Raji (cell line): ENCODE data around the gene BAX.

ENCODE experiments used
- POLR2A ChIP-seq: IDR thresholded peaks from 2 replicates; pipeline ENCODE4 v1.6.1; 2011; ENCODE audit warnings: low read depth, low read length, control low read depth; ENCODE audit not compliant: insufficient read depth

BAX gene

DNA sequence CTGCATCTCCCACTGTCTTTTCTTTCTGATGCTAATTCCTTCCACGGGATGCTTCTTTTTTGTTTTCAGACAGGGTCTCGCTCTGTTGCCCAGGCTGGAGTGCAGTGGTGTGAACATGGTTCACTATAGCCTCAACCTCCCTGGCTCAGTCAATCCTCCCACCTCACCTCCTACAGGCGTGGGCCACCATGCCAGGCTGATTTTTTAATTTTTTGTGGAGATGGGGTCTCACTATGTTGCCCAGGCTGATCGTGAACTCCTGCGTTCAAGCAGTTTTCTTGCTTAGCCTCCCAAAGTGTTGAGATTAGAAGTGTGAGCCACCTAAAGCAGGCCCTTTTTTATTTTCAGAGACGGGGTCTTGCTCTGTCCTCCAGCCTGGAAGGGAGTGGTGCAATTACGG is 33.6 kb downstream of the BAX start:
- TF ChIP-seq POLR2A: no peak

DNA sequence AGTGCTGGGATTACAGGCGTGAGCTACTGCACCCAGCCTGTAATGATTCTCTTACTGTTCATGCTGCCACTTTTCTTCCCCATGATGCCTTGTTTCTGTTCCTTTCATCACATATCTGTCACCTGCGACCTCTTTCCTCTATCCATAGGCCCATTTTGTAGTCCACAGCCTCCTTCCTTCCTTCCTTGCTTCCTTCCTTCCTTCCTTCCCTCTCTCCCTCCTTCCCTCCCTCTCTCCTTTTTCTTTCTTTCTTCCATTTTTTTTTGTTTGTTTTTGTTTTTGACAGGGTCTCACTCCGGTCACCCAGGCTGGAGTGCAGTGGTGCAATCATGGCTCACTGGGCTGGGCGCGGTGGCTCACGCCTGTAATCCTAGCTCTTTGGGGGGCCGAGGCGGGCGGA is 34.2 kb downstream of the BAX start:
- no peak for TF ChIP-seq POLR2A

DNA sequence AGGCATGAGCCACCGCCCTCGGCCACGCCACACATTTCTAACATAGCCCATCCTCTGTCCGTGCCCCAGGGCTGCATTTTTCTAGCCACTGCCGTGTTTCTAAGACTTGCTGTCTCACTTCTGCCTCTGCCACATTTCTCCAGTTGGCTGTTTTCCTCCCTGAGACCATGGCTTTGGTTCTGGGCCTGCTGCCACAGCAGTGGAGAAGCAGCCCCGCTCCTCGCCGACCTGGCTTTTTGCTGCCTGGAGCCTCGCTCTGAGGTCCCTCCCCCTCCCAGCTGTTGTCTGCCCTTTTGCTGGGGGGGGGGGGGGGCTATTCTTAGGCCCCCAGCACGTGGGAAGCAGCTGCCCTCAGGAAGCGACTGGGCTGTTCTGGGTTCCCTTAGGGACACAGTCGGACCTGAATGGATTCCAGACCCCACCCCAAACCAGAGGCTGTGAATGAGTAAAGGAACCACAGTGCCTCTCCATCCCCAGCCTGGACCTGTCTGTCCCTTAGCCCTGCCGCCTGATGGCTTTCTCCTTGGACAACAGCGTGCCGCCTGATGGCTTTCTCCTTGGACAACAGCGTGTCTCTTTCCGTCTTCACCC is 35.1 kb downstream of the BAX start:
- no peak for TF ChIP-seq POLR2A

DNA sequence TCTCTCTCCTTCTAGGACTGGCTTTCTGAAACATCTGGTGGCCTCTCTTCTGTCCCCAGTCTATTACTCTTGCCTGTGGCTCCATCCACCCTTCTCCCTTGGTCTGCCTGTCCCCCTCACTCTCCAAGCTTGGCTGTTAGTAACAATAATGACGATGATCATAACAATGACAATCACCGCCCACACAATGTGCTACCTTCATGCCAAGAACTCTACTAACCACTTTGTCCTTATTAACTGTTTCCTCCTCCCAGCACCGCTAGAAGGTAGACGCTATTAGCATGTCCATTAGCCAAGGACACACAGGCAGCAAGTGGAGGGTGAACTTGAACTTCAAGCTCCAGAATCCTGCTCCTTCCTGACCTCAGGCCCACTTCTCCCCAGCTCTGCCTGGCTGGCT is 35.7 kb downstream of the BAX start:
- TF ChIP-seq POLR2A: no peak

DNA sequence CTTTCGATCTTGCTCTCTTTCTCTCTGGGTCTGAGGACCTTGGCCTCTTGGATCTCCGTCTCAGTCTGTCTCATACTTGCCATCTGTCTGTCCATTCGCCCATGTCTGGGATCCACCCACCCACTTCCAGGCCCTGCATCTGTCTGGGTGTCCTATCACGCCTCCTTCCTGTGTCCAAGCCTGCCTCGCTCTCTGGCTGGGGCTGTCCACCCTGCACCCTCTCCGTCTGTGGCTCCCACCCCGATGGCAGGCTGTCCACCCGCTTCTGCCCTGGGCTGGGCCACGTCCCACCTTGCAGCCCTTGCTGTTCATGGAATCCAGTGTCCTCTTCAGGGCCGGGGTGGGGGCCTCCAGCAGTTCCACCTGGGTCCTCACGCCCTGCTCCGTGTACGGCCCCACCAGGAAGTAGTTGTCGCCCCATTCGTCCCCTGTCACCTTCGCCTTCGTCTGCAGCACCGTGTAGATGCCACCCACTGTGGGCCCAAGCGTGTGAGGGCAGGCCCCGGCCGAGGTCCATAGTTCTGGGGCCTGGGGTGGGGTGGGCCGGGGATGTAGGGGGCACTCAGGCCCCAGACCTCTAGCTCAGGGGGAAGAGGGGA is 36.4 kb downstream of the BAX start:
- no peak for TF ChIP-seq POLR2A

DNA sequence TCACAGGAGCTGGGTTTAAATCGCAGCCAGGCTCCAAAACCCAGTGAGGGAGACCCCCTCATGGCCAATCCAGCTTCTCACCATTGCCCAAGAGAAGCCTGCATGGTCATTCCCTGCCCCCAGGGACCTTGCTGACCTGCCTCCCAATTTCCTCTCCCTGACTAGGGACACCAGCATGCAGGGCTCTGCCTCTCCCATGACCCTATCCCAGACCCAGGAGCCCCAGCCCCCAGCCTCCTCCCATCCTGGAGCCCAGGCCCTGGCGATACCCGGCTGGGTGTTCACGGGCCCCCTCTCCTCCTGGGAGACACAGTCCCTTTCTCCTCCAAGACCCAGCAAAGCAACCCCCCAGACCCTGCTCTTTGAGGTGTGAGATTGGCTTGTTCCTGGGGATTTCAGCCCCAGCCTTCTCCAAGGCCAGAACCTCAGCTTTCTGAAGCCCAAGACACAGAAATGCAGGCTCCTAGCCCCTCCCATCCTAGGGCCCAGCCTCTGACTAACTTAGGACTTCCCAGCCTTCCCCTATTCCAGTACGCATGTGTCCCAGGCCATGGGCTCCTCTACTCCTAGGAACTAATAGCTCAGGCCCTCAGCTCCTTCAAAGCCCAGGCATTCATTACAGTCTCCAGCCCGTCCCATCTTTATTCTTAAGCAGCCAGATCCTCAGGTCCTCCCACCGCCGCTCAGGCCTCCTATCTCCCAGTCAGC is 37.4 kb downstream of the BAX start:
- no peak for TF ChIP-seq POLR2A

DNA sequence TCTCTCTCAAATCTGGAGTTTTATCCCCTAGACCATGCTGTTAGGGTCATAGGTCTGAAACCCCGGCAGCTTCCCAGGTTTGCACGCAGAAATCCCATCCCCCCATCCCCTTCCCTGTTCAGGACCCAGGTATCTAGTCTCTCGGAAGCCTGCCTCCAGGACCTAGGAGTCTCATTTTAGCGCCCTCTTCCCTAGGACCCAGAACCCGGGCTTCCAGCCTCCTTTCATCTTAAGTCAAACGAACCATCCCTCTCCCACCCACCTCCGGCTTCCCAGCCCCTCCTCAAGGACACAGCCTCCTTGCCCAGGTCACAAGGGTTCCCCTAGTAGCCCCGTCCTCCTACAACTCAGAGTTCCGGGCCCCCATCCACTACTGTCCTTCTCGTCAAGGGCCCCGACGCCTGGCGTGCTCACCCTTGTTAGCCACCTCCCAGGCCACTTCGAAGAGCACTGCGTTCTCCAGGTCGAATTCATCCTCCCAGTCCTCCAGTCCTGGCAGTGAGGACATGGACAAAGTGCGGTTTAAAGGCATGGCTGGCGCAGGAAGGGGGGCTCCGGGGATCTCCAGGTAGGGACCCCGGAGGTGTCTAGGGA is 38.0 kb downstream of the BAX start:
- no peak for TF ChIP-seq POLR2A

DNA sequence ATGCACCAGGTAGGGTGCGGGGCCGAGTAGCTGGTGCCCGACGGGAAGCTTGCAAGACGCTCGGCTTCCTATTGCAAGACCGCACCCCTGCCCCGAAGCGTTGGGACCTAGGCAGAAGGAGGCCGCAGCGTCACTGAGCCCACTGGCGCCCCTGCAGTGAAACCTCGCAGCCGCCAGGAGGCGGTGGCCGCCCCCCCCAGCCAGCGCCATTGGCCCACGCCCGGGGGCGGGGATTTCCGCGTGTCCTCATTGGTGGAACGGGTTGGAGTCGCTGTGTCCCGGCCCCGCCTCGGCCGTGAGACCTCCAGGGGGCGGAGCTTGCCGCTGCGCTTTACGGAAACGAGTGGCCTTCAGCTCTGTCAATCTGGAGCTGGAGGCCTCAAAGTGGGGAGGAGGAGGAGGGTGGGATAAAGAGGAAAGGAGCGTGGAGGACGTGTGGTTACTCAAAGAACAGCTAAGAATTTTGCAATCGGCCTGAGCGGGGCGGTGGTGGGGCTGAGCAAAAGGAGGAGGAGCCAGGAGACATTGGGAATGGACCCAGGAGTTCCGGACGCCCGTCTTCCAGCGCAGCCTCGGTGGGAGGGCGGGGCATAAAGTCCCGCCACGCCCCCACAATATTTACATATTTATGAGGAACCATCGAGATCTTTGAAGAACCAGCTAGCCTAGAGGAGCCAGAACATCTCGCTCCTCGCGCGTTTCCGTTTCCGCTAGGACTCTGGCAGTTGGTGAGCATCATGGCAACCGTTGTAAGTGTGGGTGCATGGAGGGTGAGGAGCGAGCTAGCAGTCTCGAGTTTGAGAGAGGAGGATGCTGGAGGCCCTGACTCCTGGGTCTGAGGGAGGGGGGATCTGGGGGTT is 38.7 kb downstream of the BAX start, which contains the start of the genes GYS1 and RUVBL2:
GYS1 (minus strand) TSS at position 135 of the 860 bp plus-strand sequence. CDS start 197 bp downstream, outside the sequence.
RUVBL2 (plus strand) TSS at position 713 of the 860 bp plus-strand sequence; CDS start at position 738, 25 bp downstream.
- TF ChIP-seq POLR2A: peak; percentile 98

DNA sequence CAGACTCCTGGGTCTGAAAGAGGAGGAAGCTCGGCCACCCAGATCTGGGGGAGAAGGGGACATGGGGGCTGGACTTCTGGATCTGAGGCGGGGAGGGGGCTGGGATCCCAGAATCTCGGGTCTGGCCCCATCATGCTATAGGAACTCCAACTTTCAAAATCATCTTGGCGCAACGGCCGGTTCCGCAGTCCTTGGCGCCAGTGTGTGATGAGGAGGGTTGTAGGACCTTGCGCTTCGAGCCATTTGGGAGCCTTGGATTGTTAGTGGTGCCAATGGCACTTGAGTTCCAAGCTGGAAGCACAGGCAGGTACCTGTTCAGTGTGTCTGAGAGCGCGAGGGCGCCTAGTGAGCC is 39.3 kb downstream of the BAX start:
- TF ChIP-seq POLR2A: no peak

DNA sequence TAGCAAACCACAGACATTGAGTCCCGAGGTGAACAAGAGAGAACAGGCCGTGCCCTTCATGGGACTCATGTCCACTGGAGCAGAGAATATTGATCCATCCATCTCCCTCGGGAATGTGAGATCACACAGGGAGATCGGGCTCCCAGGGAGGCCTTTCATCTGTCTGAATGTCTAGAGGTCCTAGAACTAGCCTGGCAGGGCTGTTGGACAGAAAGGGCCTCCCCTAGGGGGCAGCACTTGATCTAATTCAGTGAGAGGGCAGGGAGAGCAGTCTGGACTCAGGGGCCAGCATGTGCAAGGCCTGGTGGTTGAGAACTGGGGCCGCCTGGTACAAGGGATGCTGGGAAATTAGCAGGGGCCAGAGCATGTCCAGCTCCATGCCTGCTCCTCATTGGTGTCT is 43.3 kb downstream of the BAX start:
- no peak for TF ChIP-seq POLR2A

DNA sequence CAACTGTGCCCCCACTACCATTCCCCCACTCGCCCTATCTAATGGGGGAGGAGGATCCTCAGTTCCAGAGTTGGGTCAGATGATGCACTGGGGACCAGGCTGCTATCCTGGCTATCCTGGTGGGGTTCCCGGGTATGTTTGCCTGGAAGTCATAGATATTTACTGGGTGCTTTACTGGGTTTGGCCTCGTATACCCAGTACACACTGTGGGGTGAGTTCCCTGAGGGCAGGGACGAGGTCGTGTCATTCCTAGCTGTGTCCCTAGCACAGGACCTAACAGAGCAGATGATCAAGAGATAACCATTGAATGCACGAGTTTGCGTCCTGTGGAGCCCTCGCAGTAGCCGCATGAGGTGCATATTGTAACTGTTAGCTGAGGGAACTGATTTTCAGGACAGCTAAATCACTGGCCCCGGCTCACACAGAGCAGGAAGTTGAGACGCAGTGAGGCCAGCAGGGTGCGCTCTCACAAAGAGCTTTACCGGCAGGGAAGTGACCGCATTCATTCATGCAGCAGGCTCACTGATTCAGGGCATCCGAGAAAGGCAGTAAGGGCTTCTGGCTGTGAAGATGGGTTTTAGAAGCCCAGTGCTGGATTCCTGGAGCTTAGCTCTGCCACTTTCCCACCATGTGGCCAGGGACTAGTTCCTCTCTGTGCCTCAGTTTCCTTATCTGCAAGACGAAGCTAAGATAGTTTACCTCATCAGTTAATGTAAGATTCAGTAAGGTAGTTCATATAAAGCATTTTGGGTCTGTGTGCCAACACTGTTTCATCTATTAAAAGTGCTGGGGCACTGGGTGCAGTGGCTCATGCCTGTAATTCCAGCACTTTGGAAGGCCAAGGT is 45.0 kb downstream of the BAX start:
- no peak for TF ChIP-seq POLR2A

DNA sequence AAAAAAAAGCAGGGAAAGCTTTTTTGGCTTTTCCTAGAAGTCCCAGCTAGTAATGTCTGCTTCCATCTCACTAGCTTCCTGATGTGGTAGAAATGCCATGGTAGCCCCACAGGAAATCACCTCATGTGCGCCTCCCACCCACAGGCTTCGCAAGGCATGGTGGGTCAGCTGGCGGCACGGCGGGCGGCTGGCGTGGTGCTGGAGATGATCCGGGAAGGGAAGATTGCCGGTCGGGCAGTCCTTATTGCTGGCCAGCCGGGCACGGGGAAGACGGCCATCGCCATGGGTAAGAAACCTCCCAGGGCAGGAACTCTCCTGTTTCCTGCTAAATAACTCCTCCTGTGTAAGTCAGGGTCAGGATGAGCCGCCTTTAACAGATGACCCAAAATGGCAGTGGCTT is 49.5 kb downstream of the BAX start:
- TF ChIP-seq POLR2A: no peak

DNA sequence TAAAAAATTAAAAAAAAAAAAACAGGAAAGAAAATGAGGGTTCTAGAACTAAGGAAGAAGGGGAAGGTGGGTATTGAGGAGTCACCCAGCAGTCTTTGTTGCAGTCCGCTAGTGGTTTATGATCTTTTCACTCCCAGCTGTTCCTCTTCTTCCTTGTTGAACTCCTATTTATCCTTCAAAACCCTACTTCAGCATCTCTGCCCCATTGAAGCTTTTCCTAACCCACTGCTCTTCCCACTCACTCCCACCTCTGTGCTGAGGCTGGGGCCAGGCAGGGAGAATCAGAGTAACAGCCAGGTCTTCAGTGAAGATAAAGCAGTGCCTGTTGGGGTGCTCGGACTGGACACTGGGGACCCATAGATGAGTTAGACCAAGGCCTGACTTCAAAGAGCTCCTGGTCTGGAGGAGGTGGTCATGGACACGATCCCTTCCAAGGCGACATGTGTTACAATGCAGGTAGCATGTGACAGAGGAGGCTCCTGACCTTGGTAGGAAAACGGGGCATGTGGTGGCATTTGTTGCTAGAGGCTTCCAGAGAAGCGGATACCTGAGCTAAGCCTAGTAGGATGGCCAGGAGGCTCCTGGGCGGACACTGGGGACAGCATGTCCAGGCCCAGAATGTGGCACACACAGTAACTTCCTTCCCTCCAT is 50.4 kb downstream of the BAX start:
- no peak for TF ChIP-seq POLR2A

DNA sequence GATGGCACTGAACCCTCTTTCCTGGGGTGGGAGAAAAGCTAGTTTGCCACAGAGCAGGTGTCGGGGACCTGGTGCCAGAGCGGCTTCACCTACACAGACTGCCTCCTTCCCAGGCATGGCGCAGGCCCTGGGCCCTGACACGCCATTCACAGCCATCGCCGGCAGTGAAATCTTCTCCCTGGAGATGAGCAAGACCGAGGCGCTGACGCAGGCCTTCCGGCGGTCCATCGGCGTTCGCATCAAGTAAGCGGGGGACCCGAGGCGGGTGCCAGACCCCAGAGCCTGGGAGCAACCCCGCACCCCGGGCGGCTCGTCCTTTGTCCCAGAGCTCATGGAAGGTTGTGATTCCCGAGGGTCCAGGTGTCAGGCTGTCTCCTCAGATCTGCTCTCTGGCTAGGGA is 52.2 kb downstream of the BAX start:
- no peak for TF ChIP-seq POLR2A
